Measurements from ENCODE around the gene ZNF609.

- TF ChIP-seq CTCF (IDR thresholded peaks at IDR 0.05), result no peak
- no peak for TF ChIP-seq POLR2AphosphoS5 (IDR thresholded peaks at IDR 0.05)
These were observed 223.0 kb downstream of the ZNF609 start for GRCh38 chr15:64683378-64683777.

All from gastroesophageal sphincter (tissue), 3 donors.